Fibroblast of skin of abdomen (primary cell): Measurements from ENCODE around the gene EEFSEC.
"Not testable (repeated sequence)": the region's sequence is repeated elsewhere in the genome, so short reads cannot be mapped to it uniquely, and the experiment has no call there.

Experiments used
- DNase-seq: peaks from one replicate; pipeline ENCODE4 v3.0.0-alpha.2; 2013

Gene EEFSEC

DNA sequence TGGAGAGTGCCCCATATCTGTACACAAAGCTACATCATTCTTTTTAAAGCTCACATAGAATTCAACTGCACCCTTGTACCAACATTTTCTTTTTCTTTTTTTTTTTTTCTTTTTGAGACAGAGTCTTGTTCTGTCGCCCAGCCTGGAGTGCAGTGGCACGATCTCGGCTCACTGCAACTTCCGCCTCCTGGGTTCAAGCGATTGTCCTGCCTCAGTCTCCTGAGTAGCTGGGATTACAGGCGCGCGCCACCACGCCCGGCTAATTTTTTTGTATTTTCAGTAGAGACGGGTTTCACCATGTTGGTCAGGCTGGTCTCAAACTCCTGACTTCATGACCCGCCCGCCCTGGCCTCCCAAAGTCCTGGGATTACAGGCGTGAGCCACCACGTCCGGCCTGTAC is 1.1 kb downstream of the EEFSEC start:
- DNase-seq: not testable (repeated sequence)

DNA sequence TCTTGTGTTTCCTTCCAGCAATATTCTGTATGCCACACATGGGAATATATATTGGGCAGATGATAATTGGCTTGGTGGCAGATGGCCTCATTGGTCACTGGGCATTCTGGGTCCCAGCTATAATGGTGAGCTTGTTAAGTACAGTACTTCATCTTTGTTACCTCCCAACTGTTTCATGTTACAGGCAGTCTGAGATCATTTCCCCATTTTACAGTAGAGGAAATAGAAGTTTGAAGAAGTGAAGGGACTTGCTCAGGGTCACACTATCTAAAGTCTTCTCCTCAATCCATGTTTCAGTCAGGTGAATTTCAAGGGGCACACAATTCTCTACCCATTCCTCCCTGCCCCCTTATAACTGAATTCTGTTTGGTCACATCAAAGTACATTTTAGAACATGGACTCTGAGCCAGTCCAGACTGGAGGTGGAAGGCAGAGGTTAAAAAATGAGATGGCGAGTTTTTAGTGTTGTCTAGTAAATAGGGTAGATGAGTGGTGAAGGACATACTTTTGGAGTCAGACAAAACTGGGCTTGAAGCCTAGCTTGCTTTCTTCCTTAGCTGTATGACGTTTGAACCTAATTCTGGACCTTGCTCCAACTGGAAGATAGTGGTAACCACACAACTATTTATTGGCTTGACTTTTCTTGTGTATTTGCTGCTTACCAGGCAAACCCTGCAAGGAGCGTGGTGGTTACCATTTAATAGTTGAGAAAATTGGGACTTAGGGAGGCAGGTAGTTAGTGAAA is 2.5 kb downstream of the EEFSEC start:
- no peak for DNase-seq

DNA sequence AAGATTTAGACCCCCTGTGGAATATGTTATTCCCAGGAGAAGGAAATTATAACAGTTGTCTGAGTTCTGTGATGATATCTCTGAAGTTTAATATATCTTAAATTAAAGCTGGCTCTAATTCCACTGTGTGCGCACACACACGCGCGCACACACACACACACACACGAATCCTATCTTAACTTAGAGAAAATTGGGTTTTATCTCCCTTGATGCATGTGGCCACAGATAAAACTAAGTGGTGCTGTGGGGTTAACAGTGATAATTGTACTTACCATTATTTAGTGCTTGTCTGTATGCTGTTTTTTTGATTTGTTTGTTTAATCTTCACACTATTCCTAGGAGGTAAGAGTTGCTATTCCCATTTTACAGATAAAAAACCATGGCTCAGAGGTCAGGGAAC is 7.4 kb downstream of the EEFSEC start:
- DNase-seq: no peak

DNA sequence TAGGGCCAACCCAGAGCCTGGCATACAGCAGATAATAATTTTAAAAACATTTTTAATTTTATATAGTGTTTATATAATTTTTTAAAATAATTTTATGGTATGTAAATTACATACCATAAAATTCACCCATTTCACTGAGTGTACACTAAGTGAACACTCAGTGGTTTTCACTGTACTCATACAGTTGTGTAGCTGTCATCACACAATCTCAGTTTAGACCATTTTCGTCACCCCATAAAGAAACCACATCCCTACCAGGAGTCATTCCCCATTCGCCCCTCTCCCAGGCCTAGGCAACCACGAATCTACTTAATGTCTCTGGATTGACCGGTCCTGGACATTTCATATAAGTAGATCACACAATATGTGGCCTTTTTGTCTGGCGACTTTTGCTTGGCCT is 10.2 kb downstream of the EEFSEC start:
- DNase-seq: no peak

DNA sequence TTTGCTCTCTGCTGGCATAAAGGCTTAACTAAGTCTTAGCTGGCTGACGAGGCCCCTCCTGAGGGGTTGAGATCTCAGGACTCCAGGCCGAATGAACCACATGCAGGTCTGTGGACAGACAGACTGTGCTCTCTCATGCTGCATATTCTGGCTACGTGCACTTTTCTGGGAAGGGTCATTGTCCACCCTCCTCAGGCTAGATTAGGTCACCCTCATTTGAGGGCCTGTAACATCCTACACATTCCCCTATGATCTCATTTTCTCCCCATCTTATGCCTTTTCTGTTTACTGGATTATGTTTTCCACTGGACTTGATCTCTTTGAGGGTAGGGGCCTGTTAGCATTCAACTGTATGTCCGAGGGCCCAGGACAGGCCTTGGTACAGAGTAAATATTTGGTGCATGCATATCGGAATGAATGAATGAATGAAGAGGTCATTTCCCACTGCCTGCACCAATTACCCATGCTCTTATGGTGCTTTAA is 13.7 kb downstream of the EEFSEC start:
- no peak for DNase-seq

DNA sequence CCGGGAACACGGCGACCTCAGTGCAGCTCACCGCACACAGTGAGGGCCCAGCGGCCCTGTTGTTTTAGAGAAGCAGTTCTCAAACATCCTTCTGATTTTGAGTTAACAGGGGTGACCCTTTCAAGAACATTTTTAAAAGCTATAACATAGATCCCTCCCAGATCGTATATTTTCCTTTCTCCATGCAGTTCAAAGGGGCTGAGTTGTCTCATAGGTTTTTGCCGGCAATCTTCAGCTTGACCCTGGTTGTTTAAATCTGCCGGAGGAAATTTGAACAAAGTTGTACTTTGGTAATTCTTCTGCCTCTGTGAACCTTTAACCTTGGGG is 14.3 kb downstream of the EEFSEC start:
- DNase-seq: no peak

DNA sequence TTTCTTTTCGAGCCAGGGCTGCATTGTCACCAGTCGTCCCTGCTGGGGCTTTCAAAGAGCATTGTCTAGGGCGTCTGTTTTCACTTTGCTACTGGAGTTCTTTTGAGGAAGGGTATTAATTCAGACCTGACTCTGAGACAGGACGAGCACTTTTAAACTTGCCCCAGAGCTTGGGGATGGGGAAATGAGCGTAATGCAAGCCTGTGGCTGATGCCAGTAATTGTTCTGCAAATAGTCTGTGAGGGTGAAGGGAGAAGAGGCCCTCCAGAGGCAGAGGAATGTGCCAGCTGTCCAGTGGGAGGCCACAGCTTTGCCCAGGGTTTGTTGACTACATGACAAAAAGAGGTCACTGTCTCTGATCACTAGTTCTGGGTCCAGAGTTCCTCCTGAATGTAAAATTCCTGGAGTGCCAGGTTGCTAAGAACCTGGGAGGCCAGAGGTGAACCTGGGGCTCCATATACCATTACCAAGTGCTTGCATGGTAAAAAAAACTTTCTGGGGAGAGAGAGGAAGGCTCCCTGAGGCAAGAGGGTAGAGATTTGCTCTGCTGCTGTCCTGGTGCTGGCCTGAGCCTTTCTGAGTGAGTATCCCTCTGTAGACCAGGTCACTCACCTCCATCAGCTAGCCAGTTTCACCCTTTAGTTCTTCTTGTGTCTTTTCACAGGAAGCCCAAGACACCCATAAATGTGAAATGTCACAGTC is 14.8 kb downstream of the EEFSEC start:
- DNase-seq: no peak

DNA sequence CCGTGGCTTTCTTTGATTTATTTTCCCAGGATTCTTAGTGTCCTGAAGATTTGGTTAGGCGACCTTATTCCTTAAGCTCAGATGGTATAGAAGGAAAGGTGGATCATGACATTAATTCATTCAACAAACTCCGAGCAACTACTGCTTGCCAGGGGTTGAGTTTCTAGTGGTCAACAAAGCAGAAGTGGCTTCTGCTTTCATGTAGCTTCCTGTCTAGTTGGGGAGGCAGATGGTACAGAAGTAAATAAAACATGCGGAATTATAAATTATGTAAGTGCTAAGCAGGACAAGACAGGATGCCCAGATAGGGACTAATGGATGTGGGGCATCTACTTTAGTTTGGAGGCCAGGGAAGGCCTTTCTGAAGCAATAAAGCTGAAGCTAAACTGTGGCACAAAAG is 15.6 kb downstream of the EEFSEC start:
- no peak for DNase-seq

DNA sequence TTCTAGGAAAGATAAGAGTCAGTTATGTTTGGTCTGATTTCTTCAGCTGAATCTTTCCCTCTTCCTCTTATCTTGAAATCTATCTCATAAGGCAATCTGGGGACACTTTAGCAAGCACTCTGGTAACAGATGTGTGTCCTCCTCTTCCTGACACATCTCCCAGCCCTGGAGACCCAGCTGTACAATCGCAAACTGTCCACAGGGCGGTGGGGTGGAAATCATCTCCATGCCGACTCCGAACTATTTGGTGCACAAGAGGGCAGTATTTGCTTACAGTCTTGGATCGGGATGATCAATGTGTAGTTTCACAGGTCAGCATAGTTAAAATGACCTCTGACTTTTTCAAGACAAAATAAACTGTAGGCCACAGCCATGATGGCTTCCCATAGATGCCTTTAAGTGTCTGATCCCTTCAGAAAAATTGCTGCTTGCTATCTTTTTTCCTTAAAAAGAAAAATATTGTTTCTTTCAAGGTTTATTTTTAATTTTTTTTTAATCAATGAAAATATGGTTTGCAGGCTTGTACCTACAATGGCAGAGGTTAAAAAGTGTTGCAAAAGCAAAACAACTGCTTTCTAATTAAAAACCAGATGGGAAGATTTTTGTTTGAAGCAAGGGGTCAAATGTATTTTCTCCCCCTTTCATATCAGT is 17.7 kb downstream of the EEFSEC start:
- peak; percentile 75 for DNase-seq

DNA sequence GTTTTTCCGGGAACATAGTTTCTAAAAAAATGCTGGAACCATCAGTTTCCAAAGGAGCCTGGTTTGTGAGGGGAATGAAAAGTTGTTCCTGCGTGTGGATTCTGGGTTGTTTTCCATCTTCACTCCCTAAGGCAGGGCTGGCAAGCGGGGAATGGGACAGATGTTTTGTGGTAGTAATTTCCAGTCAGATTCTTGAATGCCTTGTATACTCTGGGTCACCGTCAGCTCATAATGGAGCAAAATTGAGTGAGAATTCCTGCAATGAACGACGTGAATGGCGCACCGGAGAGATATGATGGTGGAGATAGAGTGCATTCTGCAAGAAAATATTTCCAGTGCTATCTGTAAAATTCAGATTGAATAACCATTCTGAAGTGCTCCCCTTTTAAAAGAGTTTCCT is 19.9 kb downstream of the EEFSEC start:
- DNase-seq: no peak

DNA sequence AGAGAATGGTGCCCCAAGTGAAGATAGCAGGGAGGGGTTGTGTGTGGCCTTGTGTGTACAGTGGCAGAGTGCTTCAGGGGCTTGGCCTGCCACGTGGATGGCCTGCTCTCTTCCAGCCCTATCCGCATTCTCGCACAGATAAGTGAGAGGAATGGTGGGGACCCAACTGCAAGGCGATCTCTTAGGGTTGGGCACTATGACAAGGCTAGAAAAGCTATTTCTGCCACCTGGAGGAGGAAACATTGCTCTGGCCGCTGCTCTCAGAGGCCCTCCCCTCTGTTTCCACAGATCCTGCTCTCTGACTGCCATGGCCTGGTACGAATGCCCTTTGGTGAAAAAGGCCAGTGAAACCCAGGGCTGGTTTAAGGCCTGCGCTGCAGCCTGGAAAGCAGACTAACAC is 20.6 kb downstream of the EEFSEC start:
- no peak for DNase-seq

DNA sequence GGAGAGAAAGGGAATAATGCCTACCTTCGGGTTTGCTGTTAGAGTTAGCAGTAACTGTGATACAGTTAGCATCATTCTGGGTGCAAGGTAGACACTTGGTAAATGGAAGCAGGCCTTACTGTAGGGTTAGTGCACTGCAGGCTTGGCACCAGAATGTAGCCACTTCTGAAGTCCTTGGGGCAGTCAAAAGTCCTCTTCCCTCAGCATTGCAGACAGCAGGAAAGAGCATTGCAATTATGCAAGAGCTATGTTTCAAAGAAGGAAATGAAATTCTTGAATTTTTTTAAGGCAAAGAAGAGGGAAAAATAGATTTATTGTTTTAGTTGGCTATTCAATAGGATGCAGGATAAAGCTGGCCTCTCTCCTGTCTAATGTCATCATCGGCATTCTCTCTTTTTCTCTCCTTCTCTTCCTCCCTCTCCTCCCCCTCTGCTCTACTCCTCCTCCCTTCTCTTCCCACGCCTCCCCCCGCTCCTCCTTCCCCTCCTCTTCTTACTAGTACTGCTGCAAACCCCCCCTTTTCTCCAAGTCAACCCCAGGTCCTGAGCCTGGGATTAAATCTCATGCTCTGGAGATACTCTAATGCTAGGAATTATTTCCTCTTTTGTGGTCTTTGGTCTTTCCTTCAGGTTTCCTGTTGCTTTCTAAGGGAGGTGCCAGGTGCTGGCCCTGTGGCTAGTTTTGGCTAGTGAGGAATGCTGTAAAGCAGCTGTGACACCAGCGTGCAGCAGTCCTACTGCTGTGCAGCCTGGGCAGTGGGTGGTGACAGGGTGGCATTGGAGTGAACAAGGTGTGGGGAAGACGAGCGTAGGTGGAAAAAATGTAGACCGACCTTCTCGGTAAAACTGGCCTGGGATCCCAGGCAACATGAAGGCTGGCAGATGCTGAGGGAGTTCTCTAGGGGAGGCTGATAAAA is 21.7 kb downstream of the EEFSEC start:
- no peak for DNase-seq

DNA sequence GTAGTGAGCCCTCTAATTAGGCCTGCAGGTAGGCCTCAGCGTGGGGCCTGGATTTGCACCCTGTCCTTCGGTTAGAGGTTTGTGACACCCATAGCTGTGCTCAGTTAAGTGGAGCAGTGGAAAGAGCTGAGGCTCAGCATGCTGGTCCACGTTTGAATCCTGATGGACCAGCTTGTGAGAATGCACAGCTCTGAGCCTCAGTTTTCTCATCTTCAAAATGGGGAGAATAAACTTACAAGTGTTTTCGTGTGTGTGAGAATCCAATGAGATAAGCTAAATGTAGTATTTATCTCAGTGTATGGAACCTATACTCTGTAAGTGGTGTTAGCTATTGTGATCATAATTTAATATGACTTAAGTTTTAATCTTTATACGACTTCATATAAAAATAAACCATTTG is 22.5 kb downstream of the EEFSEC start:
- no peak for DNase-seq

DNA sequence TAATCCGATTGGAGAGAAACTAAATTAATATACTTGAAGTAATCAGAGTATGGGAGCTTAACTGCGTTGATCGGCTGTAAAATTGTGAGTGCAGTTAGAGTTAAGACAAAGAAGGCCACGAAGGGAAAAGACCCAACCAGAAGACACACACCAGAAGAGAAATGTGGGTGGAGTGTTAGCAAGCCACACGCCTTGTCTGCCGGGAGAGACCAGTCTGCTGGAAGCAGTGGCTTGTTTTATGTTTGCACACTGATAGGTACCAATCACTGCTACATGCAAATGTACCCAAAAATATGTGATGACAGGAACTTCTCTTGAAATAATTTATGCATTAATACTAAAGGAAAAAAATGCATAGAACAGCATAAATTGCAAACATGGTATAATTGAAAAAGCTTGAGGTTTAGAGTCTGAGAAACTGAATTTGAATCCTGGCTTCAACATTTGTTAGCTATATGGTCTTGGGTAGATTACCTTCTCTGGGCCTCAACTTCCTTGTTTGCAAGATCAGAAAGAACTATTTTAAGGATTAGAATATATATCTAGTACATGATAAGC is 23.1 kb downstream of the EEFSEC start:
- DNase-seq: no peak

DNA sequence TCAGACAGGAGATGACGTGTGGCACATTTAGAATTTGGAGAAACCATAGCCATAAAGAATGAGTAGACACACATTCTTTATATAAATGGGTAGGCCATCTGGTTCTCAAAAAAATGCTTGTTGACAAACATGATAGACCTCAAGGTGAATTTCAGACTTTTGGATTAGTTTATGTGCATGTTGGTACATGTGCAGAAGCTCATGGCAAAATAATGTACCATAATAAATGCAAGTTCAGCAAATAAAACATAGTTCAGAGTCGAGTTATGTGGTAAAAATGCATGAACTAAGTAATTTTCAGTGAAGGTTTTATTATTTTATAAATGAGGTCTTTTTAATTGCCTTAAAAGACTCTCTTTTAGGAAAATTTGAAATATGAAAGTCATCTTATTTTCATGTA is 24.6 kb downstream of the EEFSEC start:
- DNase-seq: no peak

DNA sequence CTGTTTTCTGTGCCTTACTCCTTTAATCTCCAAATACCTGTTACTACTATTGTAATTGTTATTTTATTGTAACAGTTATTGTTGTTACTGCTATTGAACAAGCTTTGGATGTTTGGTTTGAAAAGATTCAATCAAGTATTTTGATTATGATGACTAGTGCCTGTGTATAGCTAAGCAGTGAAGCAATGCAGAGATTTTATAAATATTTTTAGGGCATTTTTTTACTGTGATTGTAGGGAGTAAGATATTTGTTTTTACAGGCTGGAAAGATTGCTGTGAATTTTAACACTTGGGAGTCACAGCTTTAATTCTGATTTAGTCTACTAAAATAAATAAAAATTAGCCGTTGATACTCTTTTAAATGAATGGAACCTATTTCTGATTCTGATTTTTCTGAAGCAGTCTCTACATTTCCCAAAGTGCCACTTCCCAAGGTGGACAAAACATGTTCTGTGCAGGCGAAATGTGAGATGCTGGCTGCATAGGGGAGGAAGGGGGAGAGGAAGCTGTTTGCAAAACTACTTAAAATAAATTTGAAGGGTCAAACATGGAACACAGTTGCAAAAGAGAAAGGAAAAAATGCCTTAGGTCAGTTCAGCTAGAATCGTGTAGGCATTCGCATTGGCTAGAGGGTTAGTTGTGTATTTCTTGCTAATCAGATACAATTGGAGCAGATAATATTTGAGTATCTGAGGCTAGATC is 25.7 kb downstream of the EEFSEC start:
- no peak for DNase-seq

DNA sequence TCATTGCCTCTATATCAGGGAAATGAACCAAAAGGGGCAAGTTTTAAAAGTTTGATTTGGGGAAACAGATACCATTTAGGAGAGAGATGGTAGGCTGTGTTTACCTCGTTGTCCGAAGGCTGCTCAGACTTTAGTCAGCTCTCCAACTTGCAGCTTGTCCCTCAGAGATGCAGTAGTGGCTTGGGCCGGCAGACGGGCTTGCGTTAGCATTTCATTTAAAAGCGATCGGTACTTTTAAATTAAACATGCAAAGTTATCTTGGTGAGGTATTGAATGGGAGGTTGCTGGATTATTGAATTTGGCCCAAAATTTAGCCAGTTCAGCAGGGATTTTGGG is 26.2 kb downstream of the EEFSEC start:
- DNase-seq: no peak

DNA sequence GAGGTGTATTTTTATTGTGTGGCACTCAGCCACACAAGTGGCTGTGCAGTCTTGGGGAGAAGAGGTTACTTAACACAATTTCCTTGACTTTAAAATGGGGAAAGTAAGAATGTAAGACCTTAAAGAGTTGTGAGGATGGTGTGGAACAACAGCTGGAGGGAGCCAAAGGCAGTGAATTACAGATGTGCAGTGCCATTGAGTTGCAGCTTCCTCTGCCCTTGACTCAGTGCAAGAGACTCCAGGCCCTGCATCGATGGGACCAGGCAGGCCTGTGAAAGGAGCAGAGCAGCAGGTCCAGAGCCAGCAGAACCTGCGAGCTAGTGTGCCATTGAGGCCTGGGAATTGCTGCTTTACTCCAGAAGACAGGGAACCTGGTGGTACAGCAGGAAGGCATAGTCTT is 27.2 kb downstream of the EEFSEC start:
- DNase-seq: no peak

DNA sequence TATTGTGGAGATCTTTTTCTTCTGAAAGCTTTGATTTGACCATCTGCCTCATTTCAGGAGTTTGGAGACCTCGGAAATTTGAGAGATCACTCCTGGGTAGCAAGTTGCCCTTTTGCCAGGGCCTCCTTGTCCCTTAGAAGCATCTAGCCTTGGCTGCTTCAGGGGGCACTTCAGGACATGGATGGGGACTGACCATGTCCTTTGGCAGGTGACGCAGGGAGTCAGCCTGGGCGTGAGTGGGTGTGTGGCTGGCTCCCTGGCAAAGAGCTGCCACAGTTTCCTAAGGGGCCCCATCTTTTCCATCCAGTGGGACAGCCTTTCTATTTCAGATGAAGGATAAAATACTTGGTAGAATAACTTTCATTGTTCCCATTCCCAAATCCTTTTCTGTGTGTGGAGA is 27.6 kb downstream of the EEFSEC start:
- DNase-seq: no peak

DNA sequence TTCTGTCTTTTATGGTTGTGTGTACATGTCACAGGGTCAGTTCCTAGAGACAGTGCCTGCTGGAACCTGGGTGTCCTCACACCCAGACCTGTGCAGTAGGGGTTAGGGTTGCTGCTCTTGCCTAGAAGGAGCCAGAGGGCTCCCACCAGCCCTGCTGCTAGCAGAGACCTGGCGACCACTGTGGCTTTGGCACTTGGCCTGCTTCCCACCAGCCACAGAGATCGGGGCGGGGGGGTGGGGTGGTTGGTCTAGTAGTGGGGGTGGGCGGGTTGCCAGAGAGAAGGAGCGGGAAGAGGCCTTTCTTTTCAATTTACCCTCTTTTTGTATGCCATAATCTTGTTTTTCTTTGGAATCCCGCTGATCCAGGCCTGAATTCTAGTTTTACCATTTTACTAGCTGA is 29.4 kb downstream of the EEFSEC start:
- no peak for DNase-seq

DNA sequence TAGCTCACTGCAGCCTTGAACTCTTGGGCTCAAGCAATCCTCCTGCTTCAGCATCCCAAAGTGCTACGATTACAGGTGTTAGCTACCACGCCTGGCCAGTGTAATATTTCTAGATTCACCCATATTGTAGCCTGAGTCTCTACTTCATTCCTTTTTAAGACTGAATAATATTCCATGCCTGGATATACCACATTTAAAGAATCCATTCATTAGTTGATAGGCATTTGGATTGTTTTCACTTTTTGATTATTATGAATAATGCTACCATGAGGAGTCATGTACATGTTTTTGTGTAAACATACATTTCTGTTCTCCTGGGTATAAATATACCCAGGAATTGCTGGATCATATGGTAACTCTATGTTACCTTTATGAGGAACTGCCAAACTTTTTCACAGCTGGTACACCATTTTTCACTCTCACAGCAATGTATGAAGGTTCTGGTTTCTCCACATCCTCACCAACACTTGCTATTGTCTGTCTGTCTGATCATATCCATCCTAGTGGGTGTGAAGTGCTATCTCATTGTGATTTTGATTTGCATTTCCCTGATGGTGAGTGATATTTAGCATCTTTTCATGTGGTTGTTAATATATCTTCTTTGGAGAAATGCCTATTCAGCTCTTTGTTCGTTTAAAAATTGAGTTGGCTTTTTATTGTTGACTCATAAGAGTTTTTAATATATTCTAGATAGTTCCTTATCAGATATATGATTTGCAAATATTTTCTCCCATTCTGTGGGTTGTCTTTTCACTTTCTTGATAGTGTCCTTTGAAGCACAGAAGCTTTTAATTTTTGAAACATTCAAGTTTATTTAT is 32.6 kb downstream of the EEFSEC start:
- DNase-seq: no peak
